DOHH2 (cell line): ENCODE data around the gene DNAH5.

Source experiments
- H3F3A ChIP-seq: fragments of 200-600 bp; sonication (generic), shearing (Covaris generic); 2 replicates; pipeline ENCODE4 v1.6.0; 2016; ENCODE audit warnings: antibody characterized with exemption, mild to moderate bottlenecking; ENCODE audit not compliant: control insufficient read depth, insufficient read depth
- H3K27ac ChIP-seq: fragments of 200-600 bp; sonication (generic); 2 replicates; pipeline ENCODE4 v1.5.1; 2014; ENCODE audit warnings: low read depth, mild to moderate bottlenecking, low read length, moderate library complexity
- H3K27me3 ChIP-seq: fragments of 200-600 bp; sonication (generic); 2 replicates; pipeline ENCODE4 v1.6.1; 2014; ENCODE audit warnings: mild to moderate bottlenecking, low read length, mixed read lengths; ENCODE audit not compliant: control insufficient read depth
- H3K36me3 ChIP-seq: fragments of 200-600 bp; sonication (generic); 2 replicates; pipeline ENCODE4 v1.6.1; 2014; ENCODE audit warnings: mild to moderate bottlenecking, low read length, moderate library complexity, mixed read lengths; ENCODE audit not compliant: control insufficient read depth
- H3K4me1 ChIP-seq: fragments of 200-600 bp; sonication (generic); 2 replicates; pipeline ENCODE4 v1.6.1; 2014; ENCODE audit warnings: mild to moderate bottlenecking, low read length, mixed read lengths; ENCODE audit not compliant: control insufficient read depth
- H3K4me2 ChIP-seq: fragments of 200-600 bp; sonication (generic); 2 replicates; pipeline ENCODE4 v1.6.0; 2014; ENCODE audit warnings: mild to moderate bottlenecking, low read length, moderate library complexity
- H3K4me3 ChIP-seq: fragments of 200-600 bp; sonication (generic); 2 replicates; pipeline ENCODE4 v1.5.1; 2014; ENCODE audit warnings: mild to moderate bottlenecking, low read length, mixed read lengths
- H3K79me2 ChIP-seq: fragments of 200-600 bp; sonication (generic); 2 replicates; pipeline ENCODE4 v1.6.1; 2014; ENCODE audit warnings: mild to moderate bottlenecking, low read length, mixed read lengths; ENCODE audit not compliant: control insufficient read depth
- H3K9me2 ChIP-seq: fragments of 200-600 bp; sonication (generic); replicated peaks from 2 replicates; pipeline ENCODE4 v1.6.1; 2014; ENCODE audit warnings: mild to moderate bottlenecking, low read length, mixed read lengths; ENCODE audit not compliant: control insufficient read depth
- H3K9me3 ChIP-seq: fragments of 200-600 bp; sonication (generic); 2 replicates; pipeline ENCODE4 v1.6.1; 2014; ENCODE audit warnings: antibody characterized with exemption, low read length, mixed read lengths; ENCODE audit not compliant: control insufficient read depth, insufficient read depth
- H4K20me1 ChIP-seq: fragments of 200-600 bp; sonication (generic); 2 replicates; pipeline ENCODE4 v1.6.0; 2014; ENCODE audit warnings: low read depth, mild to moderate bottlenecking, antibody characterized with exemption, low read length, moderate library complexity; ENCODE audit not compliant: control insufficient read depth, insufficient read depth
- EZH2phosphoT487 ChIP-seq: fragments of 200-600 bp; sonication (generic); IDR thresholded peaks from 2 replicates; pipeline ENCODE4 v1.6.1; 2017; ENCODE audit warnings: borderline replicate concordance, mild to moderate bottlenecking, antibody characterized with exemption, low read length, moderate library complexity, mixed read lengths
- TF ChIP-seq, protein P1 (sequence below): fragments of 200-600 bp; sonication (generic); IDR thresholded peaks from one replicate; pipeline ENCODE4 v1.5.1; 2014; ENCODE audit warnings: antibody characterized with exemption, mild to moderate bottlenecking, low read depth, low read length; ENCODE audit not compliant: poor library complexity, severe bottlenecking

The DNAH5 gene

DNA sequence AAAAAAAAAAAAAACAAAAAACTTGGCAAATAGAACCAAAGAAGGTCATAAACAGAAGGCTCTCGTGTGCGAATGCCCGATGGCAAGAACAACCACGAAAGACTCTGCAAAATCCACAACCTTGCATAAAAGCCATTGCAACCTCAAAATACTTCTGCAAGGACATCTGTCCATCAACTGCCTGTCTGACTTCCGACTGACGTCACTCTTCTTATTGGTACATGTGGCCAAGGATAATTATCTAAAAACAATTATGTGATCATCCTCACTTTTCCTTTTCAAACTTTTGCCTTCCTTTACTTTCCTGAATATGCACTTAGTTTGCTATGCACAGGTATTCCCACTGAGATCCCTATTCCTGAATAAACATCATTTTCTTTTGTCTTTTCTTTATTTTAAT is 29.2 kb upstream of the DNAH5 start:
- Histone ChIP-seq H4K20me1 (no peaks in the 10 kb centered on the region), H3F3A (no peaks in the 10 kb centered on the region), H3K9me2 (no peaks in the 10 kb centered on the region), H3K36me3 (no peaks in the 10 kb centered on the region), H3K9me3 (no peaks in the 10 kb centered on the region), H3K4me3 (no peak overlapping the region), H3K27me3 (no peaks in the 10 kb centered on the region), H3K79me2 (no peaks in the 10 kb centered on the region), H3K4me2 (no peak overlapping the region), H3K4me1 (no peaks in the 10 kb centered on the region), H3K27ac (no peak overlapping the region)
- TF ChIP-seq, protein P1, sequence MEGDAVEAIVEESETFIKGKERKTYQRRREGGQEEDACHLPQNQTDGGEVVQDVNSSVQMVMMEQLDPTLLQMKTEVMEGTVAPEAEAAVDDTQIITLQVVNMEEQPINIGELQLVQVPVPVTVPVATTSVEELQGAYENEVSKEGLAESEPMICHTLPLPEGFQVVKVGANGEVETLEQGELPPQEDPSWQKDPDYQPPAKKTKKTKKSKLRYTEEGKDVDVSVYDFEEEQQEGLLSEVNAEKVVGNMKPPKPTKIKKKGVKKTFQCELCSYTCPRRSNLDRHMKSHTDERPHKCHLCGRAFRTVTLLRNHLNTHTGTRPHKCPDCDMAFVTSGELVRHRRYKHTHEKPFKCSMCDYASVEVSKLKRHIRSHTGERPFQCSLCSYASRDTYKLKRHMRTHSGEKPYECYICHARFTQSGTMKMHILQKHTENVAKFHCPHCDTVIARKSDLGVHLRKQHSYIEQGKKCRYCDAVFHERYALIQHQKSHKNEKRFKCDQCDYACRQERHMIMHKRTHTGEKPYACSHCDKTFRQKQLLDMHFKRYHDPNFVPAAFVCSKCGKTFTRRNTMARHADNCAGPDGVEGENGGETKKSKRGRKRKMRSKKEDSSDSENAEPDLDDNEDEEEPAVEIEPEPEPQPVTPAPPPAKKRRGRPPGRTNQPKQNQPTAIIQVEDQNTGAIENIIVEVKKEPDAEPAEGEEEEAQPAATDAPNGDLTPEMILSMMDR: no peak

DNA sequence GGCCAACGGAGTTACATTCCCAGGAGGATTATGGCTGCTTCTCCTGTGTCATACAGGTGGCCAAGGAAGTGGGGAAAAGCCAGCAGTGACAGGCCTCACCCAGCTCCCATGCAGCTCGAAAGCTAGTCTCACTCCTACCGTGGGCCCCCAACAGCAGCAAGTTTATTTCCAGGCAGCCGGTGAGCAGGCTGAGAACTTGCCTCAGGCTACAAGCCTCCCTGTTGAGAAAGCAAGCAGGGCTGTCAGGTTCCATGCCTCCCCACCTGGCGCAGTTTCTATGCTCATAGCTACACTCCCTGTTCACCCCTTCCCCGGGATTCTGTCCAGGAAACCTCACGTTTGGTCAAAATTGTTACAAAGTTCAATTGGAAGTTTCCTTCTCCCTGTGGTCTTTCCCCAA is 27.5 kb upstream of the DNAH5 start:
- Histone ChIP-seq H3K9me3 (no peaks in the 10 kb centered on the region), H3K4me2 (no peak overlapping the region), H3K9me2 (no peaks in the 10 kb centered on the region), H3K27me3 (no peaks in the 10 kb centered on the region), H3K27ac (no peak overlapping the region), H3K79me2 (no peaks in the 10 kb centered on the region), H4K20me1 (no peaks in the 10 kb centered on the region), H3K36me3 (no peaks in the 10 kb centered on the region), H3K4me1 (no peaks in the 10 kb centered on the region), H3K4me3 (no peak overlapping the region), H3F3A (no peaks in the 10 kb centered on the region)
- TF ChIP-seq EZH2phosphoT487: no peak
- TF ChIP-seq, protein P1: no peak

- no peak overlapping the region for H3K4me3 ChIP-seq
- no peaks in the 10 kb centered on the region for H4K20me1 ChIP-seq
- H3K36me3 ChIP-seq: no peaks in the 10 kb centered on the region
- no peaks in the 10 kb centered on the region for H3K4me1 ChIP-seq
- no peaks in the 10 kb centered on the region for H3K9me2 ChIP-seq
- no peak overlapping the region for H3K27ac ChIP-seq
- H3K27me3 ChIP-seq: no peaks in the 10 kb centered on the region
- TF ChIP-seq, protein P1: peak; percentile 66
- no peak for TF ChIP-seq EZH2phosphoT487
- H3K9me3 ChIP-seq: no peaks in the 10 kb centered on the region
- no peak overlapping the region for H3K4me2 ChIP-seq
- no peaks in the 10 kb centered on the region for H3K79me2 ChIP-seq
- H3F3A ChIP-seq: no peaks in the 10 kb centered on the region
Observed at GRCh38 chr5:13957032-13957645, 12.7 kb upstream of the DNAH5 start.

GRCh38 chr5:13956471-13956870 is 12.0 kb upstream of the DNAH5 start:
- H3K9me2 ChIP-seq: no peaks in the 10 kb centered on the region
- no peak overlapping the region for H3K4me2 ChIP-seq
- H3K4me1 ChIP-seq: no peaks in the 10 kb centered on the region
- no peaks in the 10 kb centered on the region for H3F3A ChIP-seq
- no peak overlapping the region for H3K4me3 ChIP-seq
- H3K27ac ChIP-seq: no peak overlapping the region
- H3K79me2 ChIP-seq: no peaks in the 10 kb centered on the region
- H4K20me1 ChIP-seq: no peaks in the 10 kb centered on the region
- H3K36me3 ChIP-seq: no peaks in the 10 kb centered on the region
- no peaks in the 10 kb centered on the region for H3K27me3 ChIP-seq
- no peaks in the 10 kb centered on the region for H3K9me3 ChIP-seq
- TF ChIP-seq, protein P1: no peak
- TF ChIP-seq EZH2phosphoT487: no peak
